Stimulated activated naive B cell treated with anti-CD40 and anti-IgM and Interleukin-4, amounts not matched to agents 10 μg/mL and 1 μg/mL and 100 μg/mL, for 72 hours (primary cell): ENCODE data around the gene ALG8.
A peak's percentile ranks its signal among the peaks of the same experiment; 100 is the strongest.

ENCODE experiments used
- ATAC-seq, 2 donors: fragments of 150-1000 bp; cut with Tn5 transposase; replicated peaks; 2 replicates each; pipeline ENCODE4 v1.10.0; 2021; ENCODE audit warnings: moderate library complexity in 1 of 2
- DNase-seq: peaks from one replicate; pipeline ENCODE4 v3.0.0; 2021
- H3K27ac Mint-ChIP-seq: one replicate; pipeline ENCODE4 v1.8.0; 2022; ENCODE audit warnings: mild to moderate bottlenecking, mixed read lengths
- H3K27me3 Mint-ChIP-seq, 2 donors: one replicate each; pipeline ENCODE4 v1.8.0; 2022; ENCODE audit warnings: mixed read lengths in 2 of 2
- H3K36me3 Mint-ChIP-seq, 2 donors: one replicate each; pipeline ENCODE4 v1.8.0; 2022; ENCODE audit warnings: mixed read lengths in 2 of 2, mild to moderate bottlenecking in 1 of 2
- H3K4me1 Mint-ChIP-seq, 2 donors: one replicate each; pipeline ENCODE4 v1.8.0; 2022; ENCODE audit warnings: mixed read lengths in 2 of 2, mild to moderate bottlenecking in 1 of 2
- H3K4me3 Mint-ChIP-seq, 2 donors: one replicate each; pipeline ENCODE4 v1.8.0; 2022; ENCODE audit warnings: mild to moderate bottlenecking in 2 of 2, mixed read lengths in 2 of 2, moderate library complexity in 1 of 2
- H3K9me3 Mint-ChIP-seq, 2 donors: one replicate each; pipeline ENCODE4 v1.8.0; 2022; ENCODE audit warnings: mixed read lengths in 2 of 2, mild to moderate bottlenecking in 1 of 2

Gene ALG8

DNA sequence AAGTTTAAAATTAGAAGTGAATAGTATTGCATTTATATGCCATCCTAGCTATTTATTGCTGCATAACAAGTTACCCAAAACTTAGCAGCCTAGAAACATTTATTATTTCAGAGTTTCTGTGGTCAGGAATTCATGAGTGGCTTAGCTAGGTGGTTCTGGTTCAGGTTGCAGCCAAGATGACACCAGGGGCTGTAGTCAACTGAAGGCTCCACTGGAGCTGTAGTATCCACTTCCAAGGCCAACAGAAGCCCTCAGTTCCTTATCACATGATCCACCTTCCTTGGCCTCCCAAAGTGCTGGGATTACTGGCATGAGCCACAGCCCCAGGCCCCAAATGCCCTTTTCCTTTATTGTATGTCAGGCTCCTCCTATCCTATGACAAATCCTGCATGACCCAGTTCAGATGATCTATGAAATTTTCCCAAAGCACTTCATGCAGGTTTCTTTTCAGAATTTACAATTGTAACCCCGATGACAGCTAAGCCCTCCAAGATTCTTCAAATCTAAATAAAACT, 6.1 kb upstream of the ALG8 start:
- H3K36me3 Mint-ChIP-seq: peaks cover 0 to 14% of the 10 kb centered on the region in 2 donors
- no peak overlapping the region for H3K4me3 Mint-ChIP-seq
- no peak for ATAC-seq
- H3K9me3 Mint-ChIP-seq: peaks cover 0 to 3% of the 10 kb centered on the region in 2 donors
- DNase-seq: no peak
- peak overlapping the region; percentile 39 for H3K27ac Mint-ChIP-seq
- no peaks in the 10 kb centered on the region for H3K27me3 Mint-ChIP-seq
- peaks cover 18 to 39% of the 10 kb centered on the region in 2 donors for H3K4me1 Mint-ChIP-seq

- no peak for DNase-seq
- H3K27ac Mint-ChIP-seq: no peak overlapping the region
- no peak for ATAC-seq
- H3K36me3 Mint-ChIP-seq: peaks cover 15 to 41% of the 10 kb centered on the region in 2 donors
- peaks cover 33 to 73% of the 10 kb centered on the region in 2 donors for H3K4me1 Mint-ChIP-seq
- peak overlapping the region; percentile 65 to 68 for H3K4me3 Mint-ChIP-seq
- H3K9me3 Mint-ChIP-seq: peaks cover 0 to 3% of the 10 kb centered on the region in 2 donors
- H3K27me3 Mint-ChIP-seq: no peaks in the 10 kb centered on the region
Observed at GRCh38 chr11:78140392-78141077, 1.1 kb upstream of the ALG8 start.

DNA sequence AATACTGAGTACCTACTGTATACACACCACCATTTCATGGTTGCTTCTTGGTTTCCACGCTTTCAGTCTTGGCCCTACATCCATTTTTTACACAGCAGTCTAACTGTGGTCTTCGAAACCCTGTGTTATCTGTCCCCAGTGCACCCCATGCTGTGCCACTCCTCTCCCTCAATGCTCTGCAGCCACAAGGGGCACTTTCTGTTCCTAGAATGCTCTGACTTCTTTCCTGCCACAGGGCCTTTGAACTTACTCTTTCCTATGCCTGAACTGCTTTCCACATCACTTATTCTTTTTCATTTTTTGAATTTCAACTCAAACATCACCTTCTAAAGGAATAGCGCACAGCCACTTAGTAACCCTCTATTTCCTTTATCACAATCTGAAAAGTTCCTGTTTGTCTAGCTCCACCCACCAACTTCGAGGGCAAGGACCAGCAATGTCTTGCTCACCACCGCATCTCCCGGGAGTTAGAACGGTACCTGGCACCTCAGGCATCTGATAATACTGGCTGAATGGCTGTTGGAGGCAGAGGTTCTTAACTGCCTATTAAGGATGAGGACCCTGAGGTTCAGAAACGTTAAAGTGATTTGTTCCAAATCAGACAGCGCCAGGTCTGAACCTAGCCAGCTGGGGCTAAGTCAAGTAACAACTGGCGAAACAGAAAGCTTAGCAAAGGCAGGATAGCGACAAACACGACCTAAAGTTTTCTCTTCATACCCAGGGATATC, 568 bp downstream of the ALG8 start:
- ATAC-seq: peak; percentile 40 to 52
- DNase-seq: peak; percentile 24
- Mint-ChIP-seq H3K27me3 (no peaks in the 10 kb centered on the region), H3K9me3 (peaks cover 0 to 2% of the 10 kb centered on the region in 2 donors), H3K27ac (peak overlapping the region; percentile 97), H3K4me1 (peaks cover 33 to 67% of the 10 kb centered on the region in 2 donors), H3K36me3 (peaks cover 24 to 47% of the 10 kb centered on the region in 2 donors), H3K4me3 (peak overlapping the region; percentile 84 to 86)

- Mint-ChIP-seq H3K27ac (no peak overlapping the region), H3K4me3 (peak overlapping the region; percentile 84 to 86), H3K4me1 (peaks cover 30 to 63% of the 10 kb centered on the region in 2 donors), H3K36me3 (peaks cover 27 to 47% of the 10 kb centered on the region in 2 donors), H3K9me3 (peaks cover 0 to 1% of the 10 kb centered on the region in 2 donors), H3K27me3 (no peaks in the 10 kb centered on the region)
- DNase-seq: no peak
- ATAC-seq: no peak
Observed at GRCh38 chr11:78138291-78138690, 1.1 kb downstream of the ALG8 start.

GRCh38 chr11:78132475-78132874, 7.0 kb downstream of the ALG8 start:
- H3K27ac Mint-ChIP-seq: no peak overlapping the region
- peak; percentile 45 to 57 for ATAC-seq

GRCh38 chr11:78131956-78132355, 7.5 kb downstream of the ALG8 start:
- Mint-ChIP-seq H3K27ac (no peak overlapping the region), H3K36me3 (peaks cover 23 to 38% of the 10 kb centered on the region in 2 donors), H3K4me3 (no peak overlapping the region), H3K4me1 (peaks cover 12 to 35% of the 10 kb centered on the region in 2 donors), H3K9me3 (peaks cover 0 to 1% of the 10 kb centered on the region in 2 donors), H3K27me3 (no peaks in the 10 kb centered on the region)
- no peak for ATAC-seq
- no peak for DNase-seq

More at GRCh38 chr11:78132475-78132874, 7.0 kb downstream of the ALG8 start:
- Mint-ChIP-seq H3K36me3 (peaks cover 27 to 43% of the 10 kb centered on the region in 2 donors), H3K27me3 (no peaks in the 10 kb centered on the region), H3K4me3 (no peak overlapping the region), H3K9me3 (peaks cover 0 to 1% of the 10 kb centered on the region in 2 donors), H3K4me1 (peaks cover 16 to 40% of the 10 kb centered on the region in 2 donors)
- DNase-seq: no peak

DNA sequence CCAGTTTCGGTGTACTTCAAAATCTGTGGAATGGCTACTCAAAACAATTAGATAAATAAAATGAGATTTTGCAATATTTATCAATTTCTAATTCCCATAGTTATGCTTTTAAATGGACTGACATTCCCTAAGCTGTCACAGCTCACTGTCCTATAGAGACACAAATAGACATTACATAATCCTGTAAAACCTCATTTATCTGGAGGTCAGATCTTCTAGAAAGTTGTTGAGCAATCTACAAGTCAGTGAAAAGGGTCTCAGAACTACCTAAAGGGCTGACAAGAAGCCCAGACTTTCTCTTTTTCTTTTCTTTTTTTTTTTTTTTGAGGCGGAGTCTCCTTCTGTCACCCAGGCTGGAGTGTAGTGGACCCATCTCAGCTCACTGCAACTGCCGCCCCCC, 12.0 kb downstream of the ALG8 start:
- H3K4me3 Mint-ChIP-seq: no peak overlapping the region
- ATAC-seq (no peak), DNase-seq (no peak)
- H3K4me1 Mint-ChIP-seq: peaks cover 5 to 8% of the 10 kb centered on the region in 2 donors
- H3K27ac Mint-ChIP-seq: no peak overlapping the region
- peaks cover 9 to 26% of the 10 kb centered on the region in 2 donors for H3K36me3 Mint-ChIP-seq
- no peaks in the 10 kb centered on the region for H3K27me3 Mint-ChIP-seq
- H3K9me3 Mint-ChIP-seq: no peaks in the 10 kb centered on the region

DNA sequence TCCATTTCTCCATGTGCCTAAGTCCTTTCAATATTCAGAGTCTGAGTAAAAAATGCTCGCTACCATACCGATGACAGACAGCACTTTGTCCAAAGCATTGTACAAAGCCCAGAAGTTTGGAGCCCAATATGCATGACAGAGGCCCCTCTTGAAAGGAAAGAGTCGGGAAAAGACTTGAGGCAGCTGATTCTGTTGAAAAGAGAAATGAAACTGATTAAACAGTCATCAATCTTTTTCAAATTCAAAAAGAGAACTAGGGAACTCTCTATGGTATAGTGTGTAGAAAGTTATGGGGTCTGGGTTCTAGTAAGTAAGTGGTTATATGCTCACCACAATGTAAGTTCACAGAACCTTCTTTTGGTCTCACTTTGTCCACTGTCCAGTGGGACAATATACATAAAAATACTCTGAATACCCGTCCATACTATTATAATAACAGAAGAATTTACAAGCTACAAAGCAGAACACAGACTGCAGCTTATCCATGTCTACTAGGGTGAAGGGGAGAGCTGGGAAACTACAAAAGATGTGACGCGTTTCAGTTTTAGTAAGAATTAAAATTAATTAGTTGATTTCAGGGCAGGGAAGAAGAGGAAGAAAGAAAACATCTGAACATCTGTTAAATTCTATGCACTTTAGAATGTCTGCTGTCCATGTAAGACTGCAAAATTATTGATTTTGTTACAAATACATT, 26.7 kb downstream of the ALG8 start:
- peak overlapping the region; percentile 49 for H3K27ac Mint-ChIP-seq
- peaks cover 33 to 48% of the 10 kb centered on the region in 2 donors for H3K36me3 Mint-ChIP-seq
- no peaks in the 10 kb centered on the region for H3K9me3 Mint-ChIP-seq
- peak overlapping the region; percentile 12 to 37 for H3K4me3 Mint-ChIP-seq
- H3K4me1 Mint-ChIP-seq: peaks cover 8 to 22% of the 10 kb centered on the region in 2 donors
- peak; percentile 95 to 97 for ATAC-seq
- no peaks in the 10 kb centered on the region for H3K27me3 Mint-ChIP-seq
- DNase-seq: no peak

DNA sequence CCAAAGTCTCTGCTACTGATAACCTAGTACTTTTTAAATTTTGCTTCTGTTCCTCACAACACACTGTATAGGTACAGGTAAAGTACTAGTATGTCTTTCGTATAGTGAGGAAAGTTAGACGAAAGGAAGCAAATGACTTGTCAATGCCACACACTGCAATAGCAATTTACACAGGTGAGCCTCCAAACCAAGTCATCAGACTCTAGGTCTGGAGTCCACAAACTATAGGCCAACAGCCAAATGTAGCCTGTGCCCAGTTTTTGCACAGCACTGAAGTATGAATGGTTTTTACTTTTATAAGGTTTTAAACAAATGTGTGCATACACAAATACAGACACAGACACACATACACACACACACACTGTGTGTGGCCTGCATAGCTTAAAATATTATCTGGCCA, 28.1 kb downstream of the ALG8 start:
- H3K9me3 Mint-ChIP-seq: no peaks in the 10 kb centered on the region
- peaks cover 30 to 44% of the 10 kb centered on the region in 2 donors for H3K36me3 Mint-ChIP-seq
- H3K27me3 Mint-ChIP-seq: no peaks in the 10 kb centered on the region
- ATAC-seq: no peak
- no peak for DNase-seq
- H3K4me3 Mint-ChIP-seq: no peak overlapping the region
- H3K4me1 Mint-ChIP-seq: peaks cover 8 to 22% of the 10 kb centered on the region in 2 donors
- no peak overlapping the region for H3K27ac Mint-ChIP-seq

- Mint-ChIP-seq H3K27ac (no peak overlapping the region), H3K4me3 (no peak overlapping the region), H3K27me3 (no peaks in the 10 kb centered on the region), H3K36me3 (peaks cover 33 to 46% of the 10 kb centered on the region in 2 donors), H3K4me1 (peaks cover 8 to 22% of the 10 kb centered on the region in 2 donors), H3K9me3 (no peaks in the 10 kb centered on the region)
- DNase-seq (no peak), ATAC-seq (no peak)
Observed at GRCh38 chr11:78110830-78111229, 28.6 kb downstream of the ALG8 start.

DNA sequence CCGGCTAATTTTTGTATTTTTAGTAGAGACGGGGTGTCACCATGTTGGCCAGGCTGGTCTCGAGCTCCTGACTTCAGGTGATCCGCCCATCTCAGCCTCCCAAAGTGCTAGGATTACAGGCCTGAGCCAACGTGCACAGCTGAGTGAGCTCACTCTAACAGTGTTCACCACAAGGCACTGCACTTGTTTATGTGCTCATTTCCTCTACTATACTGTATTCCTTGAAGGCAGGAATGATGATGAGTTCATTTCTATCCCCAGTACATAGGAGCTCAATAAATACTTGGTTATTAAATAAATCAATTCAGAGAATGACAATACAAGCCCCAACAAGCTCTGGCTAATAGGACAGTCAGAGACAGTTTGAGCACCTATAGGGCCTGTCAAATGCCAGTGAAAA, 29.1 kb downstream of the ALG8 start:
- peaks cover 8 to 22% of the 10 kb centered on the region in 2 donors for H3K4me1 Mint-ChIP-seq
- H3K36me3 Mint-ChIP-seq: peaks cover 33 to 46% of the 10 kb centered on the region in 2 donors
- no peaks in the 10 kb centered on the region for H3K9me3 Mint-ChIP-seq
- no peak overlapping the region for H3K4me3 Mint-ChIP-seq
- no peak overlapping the region for H3K27ac Mint-ChIP-seq
- DNase-seq (no peak), ATAC-seq (no peak)
- no peaks in the 10 kb centered on the region for H3K27me3 Mint-ChIP-seq

DNA sequence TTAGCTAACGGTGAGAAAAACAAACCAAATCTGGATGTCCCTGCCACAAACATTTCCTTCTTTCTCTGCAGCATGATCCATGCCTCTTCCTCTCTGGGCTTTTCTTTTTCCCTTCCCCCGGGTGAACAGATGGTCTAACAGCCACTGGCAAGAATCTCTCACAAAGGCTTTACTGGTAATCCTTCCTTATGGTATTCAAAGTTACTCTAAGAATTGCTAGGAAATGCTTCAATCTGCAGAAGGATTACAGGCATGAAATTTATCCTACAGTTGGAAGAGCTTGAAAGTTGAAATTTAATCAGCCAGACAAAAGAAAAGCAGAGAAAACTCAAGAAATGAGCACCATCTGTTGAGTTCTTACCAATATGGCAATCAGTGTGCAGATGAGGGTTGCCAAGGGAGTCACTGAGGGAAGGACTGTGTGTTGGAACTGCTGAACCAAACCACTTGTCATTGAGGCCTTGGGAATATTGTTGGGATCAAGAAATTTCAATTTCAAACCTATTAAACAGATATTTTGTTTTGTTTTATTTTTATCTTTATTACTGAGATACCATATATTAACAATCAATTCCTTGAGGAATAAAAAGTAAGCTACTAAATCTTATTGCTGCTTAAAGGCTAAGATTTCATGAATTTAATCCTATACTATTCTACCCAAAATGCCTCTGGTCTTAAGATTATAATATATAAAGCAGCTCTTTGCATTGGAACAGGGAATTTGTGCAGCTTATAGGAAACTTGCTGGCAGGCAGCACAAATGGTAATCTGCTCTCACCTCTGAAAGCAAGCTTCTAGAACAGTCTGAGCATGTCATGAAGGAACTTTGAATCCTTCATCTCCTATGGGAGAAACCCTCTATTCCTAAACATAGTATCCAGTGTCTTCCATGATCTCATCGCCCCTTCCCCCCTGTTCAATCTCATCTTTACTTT, 30.1 kb downstream of the ALG8 start:
- Mint-ChIP-seq H3K4me3 (no peak overlapping the region), H3K9me3 (no peaks in the 10 kb centered on the region), H3K27me3 (no peaks in the 10 kb centered on the region), H3K4me1 (peaks cover 8 to 22% of the 10 kb centered on the region in 2 donors), H3K36me3 (peaks cover 33 to 45% of the 10 kb centered on the region in 2 donors), H3K27ac (no peak overlapping the region)
- DNase-seq (no peak), ATAC-seq (no peak)

DNA sequence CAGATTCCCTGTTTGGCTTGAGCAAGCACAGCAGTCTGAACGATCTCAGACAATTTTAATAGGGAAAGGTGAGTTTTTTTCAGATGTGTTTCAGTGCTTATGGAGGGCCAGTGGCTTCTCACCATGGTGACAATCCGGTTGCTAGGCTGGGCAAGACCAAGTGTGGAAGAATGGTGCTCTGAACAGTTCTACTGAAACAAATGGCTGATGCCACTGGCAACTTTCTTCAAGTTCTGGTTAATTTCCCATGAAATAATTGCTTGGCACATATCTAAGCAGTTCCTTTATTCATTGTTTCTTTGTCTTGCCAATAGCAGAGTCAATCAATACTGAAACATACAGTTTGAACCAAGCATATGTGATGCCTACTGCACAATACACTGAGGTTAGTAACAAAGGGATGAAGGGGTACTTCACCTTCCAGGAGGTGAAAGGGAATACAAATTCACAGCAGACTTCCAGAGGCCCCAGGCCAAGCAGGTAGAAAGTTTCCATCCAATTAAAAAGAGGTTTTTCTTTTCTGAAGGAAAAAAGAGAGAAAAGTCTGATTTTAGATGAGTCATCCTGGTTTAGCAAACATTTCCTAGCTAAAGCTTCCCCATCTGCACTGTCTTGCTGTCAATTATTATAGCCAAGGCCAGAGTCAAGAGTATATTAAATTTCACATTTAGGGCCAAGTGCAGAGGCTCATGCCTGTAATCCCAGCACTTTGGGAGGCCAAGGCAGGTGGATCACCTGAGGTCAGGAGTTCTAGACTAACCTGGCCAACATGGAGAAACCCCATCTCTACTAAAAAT, 38.6 kb downstream of the ALG8 start:
- peaks cover 25 to 38% of the 10 kb centered on the region in 2 donors for H3K36me3 Mint-ChIP-seq
- no peak for DNase-seq
- no peak for ATAC-seq
- no peak overlapping the region for H3K27ac Mint-ChIP-seq
- H3K4me1 Mint-ChIP-seq: no peaks in the 10 kb centered on the region
- H3K27me3 Mint-ChIP-seq: no peaks in the 10 kb centered on the region
- no peaks in the 10 kb centered on the region for H3K9me3 Mint-ChIP-seq
- no peak overlapping the region for H3K4me3 Mint-ChIP-seq
